ENCODE measurements around the gene ST8SIA5. TPM values are rescaled to one million over a fixed set of nuclear protein-coding genes. Genes with fewer than 3 reads are reported as not detected.

ST8SIA5 gene, protein sequence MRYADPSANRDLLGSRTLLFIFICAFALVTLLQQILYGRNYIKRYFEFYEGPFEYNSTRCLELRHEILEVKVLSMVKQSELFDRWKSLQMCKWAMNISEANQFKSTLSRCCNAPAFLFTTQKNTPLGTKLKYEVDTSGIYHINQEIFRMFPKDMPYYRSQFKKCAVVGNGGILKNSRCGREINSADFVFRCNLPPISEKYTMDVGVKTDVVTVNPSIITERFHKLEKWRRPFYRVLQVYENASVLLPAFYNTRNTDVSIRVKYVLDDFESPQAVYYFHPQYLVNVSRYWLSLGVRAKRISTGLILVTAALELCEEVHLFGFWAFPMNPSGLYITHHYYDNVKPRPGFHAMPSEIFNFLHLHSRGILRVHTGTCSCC
- total RNA-seq = not detected in 2 replicates

GRCh38 chr18:46756559-46757201 is at the start of gene ST8SIA5:
ST8SIA5 (minus strand) TSS chr18:46757053; CDS start chr18:46756508, 545 bp downstream.

DNA sequence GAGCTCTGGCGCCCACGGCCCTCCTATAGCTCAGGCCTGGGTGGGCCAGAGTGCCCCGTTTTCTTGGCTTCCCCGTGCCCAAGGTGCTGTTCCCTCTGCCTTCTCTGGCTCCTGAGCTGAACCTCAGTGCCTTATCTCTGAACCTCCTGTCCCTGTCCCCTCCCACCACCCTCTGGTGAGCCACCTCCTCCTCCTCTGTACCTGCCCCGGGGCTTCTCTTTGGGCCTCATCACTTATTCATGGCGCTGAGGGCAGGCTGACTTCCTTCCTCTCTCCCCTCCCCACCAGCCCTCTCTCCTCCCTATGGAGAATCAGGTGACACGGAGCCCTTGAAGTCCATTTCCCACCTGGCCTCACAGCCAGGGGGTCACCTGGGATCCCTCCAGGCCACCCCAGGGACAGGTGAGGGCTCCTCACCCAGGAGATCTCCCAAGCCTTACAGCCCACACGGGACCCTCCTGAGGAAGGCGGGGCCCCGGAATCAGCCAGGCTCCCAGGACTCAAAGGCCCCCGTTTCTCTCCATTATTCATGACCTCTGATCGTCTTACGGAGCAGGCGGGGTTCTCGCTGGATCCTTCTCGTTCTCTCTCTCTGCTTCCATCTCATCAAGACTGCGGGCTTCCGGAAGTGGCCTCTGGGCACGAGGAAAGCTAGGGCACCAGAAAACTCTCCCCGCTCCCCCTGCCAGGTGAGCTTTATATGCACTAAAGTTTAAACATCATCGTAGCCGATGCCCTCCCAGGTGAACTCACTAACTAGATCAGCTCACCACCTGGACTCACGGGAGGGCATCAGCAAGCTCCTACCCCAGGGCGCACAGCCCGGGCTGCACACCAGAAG is 99.5 kb downstream of the ST8SIA5 start, which contains the start of gene LOXHD1:
Gene LOXHD1, minus strand, starts transcription at position 106 of the 841 bp plus-strand sequence. CDS start 187 bp downstream, outside the sequence.

Other genes with a start within 250 kb of the ST8SIA5 start
- not detected in 2 replicates for gene LOXHD1, start 99.8 kb downstream of the ST8SIA5 start, total RNA-seq
- gene PIAS2, start 160.5 kb upstream of the ST8SIA5 start, total RNA-seq = 14.4 and 19.6 TPM in 2 replicates
- gene KATNAL2, start 160.5 kb upstream of the ST8SIA5 start, total RNA-seq = 0.32 and 1.1 TPM in 2 replicates

Data from cardiac atrium fibroblast (primary cell).